ENCODE data around the gene WDR86.

DNA sequence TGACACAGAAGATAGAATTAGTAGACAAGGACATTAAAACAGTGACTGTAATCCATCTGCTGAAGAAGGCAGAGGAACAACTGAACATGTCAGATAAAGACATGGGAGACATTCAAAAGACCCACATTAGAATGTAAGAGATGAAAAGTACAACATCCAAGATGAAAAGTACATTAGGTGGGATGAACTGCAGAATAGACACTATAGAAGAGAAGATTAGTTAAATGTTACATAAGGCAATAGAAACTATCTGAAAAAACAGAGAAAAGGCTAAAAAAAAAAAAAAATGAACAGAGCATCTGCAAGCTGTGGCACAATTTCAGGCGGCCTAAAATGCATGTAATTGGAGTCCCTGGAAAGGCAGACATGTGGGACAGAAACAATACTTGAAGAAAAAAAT lies 46.7 kb downstream of the WDR86 start:
- no peak for TF ChIP-seq POLR2A (IDR thresholded peaks at IDR 0.05)
- TF ChIP-seq, protein P1, sequence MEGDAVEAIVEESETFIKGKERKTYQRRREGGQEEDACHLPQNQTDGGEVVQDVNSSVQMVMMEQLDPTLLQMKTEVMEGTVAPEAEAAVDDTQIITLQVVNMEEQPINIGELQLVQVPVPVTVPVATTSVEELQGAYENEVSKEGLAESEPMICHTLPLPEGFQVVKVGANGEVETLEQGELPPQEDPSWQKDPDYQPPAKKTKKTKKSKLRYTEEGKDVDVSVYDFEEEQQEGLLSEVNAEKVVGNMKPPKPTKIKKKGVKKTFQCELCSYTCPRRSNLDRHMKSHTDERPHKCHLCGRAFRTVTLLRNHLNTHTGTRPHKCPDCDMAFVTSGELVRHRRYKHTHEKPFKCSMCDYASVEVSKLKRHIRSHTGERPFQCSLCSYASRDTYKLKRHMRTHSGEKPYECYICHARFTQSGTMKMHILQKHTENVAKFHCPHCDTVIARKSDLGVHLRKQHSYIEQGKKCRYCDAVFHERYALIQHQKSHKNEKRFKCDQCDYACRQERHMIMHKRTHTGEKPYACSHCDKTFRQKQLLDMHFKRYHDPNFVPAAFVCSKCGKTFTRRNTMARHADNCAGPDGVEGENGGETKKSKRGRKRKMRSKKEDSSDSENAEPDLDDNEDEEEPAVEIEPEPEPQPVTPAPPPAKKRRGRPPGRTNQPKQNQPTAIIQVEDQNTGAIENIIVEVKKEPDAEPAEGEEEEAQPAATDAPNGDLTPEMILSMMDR (IDR thresholded peaks at IDR 0.05): no peak
